HFF-Myc (cell line): ENCODE results near the gene SLAMF1.
"Not testable (repeated sequence)": the region's sequence is repeated elsewhere in the genome, so short reads cannot be mapped to it uniquely, and the experiment has no call there.

ENCODE experiments used
- DNase-seq: peaks from one replicate; pipeline ENCODE4 v3.0.0-alpha.2; 2011; ENCODE audit warnings: low read depth; ENCODE audit errors: extremely low read depth
- H3K4me3 ChIP-seq: replicated peaks from 2 replicates; pipeline ENCODE4 v1.5.1; 2011; ENCODE audit warnings: low read depth, mild to moderate bottlenecking, control low read depth, low read length
- CTCF ChIP-seq: IDR thresholded peaks from 2 replicates; pipeline ENCODE4 v1.5.1; 2012; ENCODE audit warnings: mild to moderate bottlenecking, low read depth, low read length, control low read depth; ENCODE audit errors: missing control alignments

SLAMF1 gene

GRCh38 chr1:160629286-160630210, 17.3 kb downstream of the SLAMF1 start:
- TF ChIP-seq CTCF: no peak
- DNase-seq: no peak
- no peak overlapping the region for H3K4me3 ChIP-seq

- H3K4me3 ChIP-seq: no peak overlapping the region
- no peak for TF ChIP-seq CTCF
- no peak for DNase-seq
Observed at GRCh38 chr1:160628799-160629263, 18.0 kb downstream of the SLAMF1 start.

GRCh38 chr1:160627677-160628289, 19.1 kb downstream of the SLAMF1 start:
- DNase-seq, H3K4me3 ChIP-seq: not testable (repeated sequence)

- DNase-seq: no peak
- H3K4me3 ChIP-seq: no peak overlapping the region
- no peak for TF ChIP-seq CTCF
Observed at GRCh38 chr1:160626509-160627342, 20.1 kb downstream of the SLAMF1 start.

- no peak for TF ChIP-seq CTCF
- no peak for DNase-seq
- H3K4me3 ChIP-seq: no peak overlapping the region
Observed at GRCh38 chr1:160625725-160626498, 20.9 kb downstream of the SLAMF1 start.

- no peak overlapping the region for H3K4me3 ChIP-seq
- DNase-seq: no peak
- no peak for TF ChIP-seq CTCF
Observed at GRCh38 chr1:160625321-160625720, 21.5 kb downstream of the SLAMF1 start.
